Stimulated activated CD8-positive, alpha-beta memory T cell treated with anti-CD3 and anti-CD28 coated beads, Interleukin-4, amount 100 ng/mL, for 1 hour (primary cell): Measurements from ENCODE around the gene AHI1.
"Not testable (repeated sequence)": the region's sequence is repeated elsewhere in the genome, so short reads cannot be mapped to it uniquely, and the experiment has no call there.

Experiments
- DNase-seq, 2 donors: peaks; one replicate each; pipeline ENCODE4 v3.0.0-alpha.2; 2020; ENCODE audit warnings: low read depth in 2 of 2, low spot score in 1 of 2

AHI1 gene

DNA sequence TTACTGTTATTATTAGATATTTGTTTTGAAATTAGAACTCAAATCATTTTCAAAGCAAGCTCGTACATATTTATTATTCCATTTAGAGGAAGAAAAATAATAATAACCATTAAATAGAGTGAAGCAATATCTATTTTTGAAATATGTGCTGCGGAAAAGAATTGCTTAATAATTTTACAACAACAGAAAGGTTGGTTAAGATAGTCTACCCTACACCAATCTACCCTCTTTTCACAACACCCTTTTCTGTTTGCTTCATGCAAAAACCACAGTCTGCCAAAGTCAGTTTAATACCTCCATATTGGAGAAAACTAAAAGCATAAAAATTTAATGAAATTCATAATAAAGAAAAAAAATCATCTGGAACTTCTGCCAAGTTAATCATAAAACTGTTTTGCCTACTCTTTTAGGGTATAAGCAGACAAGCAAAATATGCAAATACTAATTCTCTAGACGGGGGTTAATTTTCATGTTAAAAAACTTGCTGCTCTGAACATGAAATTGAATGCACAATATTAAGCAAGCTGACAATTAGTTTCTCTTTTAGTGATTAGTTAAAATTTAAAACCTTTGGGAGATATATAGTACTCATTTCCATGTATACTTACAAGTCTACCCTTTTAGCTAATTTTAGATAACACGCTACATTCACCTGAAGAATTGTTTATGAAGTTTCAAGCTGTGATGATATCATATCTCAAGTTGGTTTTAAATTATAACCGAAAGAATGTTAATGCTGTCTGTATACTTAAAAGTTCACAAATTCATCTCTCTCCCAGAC lies 100.2 kb downstream of the AHI1 start:
- no peak for DNase-seq

DNA sequence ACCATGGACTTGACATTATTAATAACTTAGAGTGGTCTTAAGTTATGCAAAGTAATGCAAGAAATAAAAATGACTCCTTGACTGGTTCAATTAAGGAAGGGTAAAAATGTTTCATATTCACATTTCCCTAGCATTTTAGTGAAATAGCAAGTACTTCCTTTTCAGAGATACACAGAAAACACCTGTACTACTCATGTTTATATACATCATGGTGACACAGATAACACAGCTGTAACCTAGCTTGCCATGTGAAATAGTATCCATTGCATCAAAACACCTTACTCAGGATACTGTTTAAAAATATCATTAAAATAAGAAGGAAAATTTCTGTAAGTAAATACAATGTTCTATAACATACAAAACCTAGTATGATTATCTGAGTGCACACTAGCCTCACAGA lies 102.4 kb downstream of the AHI1 start:
- no peak for DNase-seq

- no peak for DNase-seq
Observed at GRCh38 chr6:135393289-135393688, 104.3 kb downstream of the AHI1 start.

GRCh38 chr6:135390458-135390857 lies 107.1 kb downstream of the AHI1 start:
- no peak for DNase-seq

DNA sequence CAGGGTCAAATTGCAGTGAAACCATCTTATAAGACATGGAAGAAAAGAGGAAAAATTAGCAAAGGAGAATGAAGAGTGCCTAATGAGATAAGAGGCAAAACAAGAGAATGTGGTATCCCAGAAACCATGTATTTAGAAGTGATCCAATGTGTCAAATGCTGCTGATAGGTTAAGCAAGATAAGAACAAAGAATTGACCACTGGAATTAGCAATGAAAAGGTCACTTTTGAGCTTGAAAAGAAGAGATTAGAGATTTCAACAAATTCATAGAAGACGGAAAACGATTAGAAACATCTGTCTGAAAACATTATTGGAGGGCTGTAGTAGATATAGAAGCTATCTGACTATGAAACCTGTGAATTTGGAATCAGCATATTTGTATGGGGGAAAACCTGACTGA lies 112.2 kb downstream of the AHI1 start:
- DNase-seq, result no peak

GRCh38 chr6:135383766-135384165 lies 113.8 kb downstream of the AHI1 start:
- no peak for DNase-seq

DNA sequence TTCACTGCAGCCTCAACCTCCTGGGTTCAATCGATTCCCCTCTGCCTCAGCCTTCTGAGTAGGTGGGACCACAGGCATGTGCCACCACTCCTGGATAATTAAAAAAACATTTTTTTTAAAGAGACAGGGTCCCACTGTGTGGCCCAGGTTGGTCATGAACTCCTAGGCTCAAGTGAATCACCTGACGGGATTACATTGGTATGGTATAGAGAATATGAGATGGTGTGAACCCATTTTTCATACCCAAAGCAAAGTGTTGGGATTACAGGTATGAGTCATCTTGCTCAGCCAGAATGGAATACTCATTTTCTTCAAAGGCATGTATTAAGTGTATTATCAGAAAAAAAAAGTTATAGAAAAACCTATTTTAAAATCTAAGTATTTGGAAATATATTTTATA lies 114.2 kb downstream of the AHI1 start:
- DNase-seq, result no peak

DNA sequence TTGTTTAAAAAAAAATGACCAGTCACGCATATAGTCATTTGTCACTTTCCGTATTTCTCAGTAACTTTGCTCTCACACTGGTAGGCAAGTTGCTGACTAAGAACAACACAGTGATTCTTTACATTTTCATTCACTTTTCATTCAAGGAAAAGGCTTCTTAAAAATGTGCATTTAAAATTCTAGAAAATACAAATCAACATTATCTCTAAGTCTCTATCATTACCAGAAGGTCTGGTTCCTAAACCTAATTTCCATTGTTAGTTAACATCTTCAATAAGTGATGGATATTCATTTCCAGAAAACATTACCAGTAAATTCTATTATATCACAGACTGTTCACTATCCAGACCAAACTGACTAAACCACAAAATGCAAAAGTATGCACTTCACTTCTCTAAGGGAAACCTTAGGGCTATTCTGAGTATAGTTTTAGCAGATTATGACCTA lies 115.3 kb downstream of the AHI1 start:
- no peak for DNase-seq

DNA sequence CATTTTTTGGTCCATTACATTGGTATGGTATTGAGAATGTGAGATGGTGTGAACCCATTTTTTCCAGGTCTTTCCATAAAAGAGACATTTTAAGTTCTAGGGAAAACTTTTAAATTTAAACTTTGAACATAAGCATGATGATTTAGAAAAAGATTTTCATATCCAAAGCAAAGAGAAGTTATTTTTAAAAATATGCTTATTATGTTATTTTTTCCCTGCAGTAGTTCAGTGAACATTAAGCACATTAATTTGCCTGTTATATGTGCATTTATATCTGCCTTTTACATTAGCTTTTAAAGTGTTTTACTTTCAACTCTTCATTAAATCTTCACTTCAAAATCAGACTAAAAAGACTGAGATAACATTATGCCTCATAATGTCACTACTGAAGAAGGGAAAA lies 116.7 kb downstream of the AHI1 start:
- no peak for DNase-seq

GRCh38 chr6:135379647-135380046 lies 117.9 kb downstream of the AHI1 start:
- no peak for DNase-seq

- no peak for DNase-seq
Observed at GRCh38 chr6:135372758-135373157, 124.8 kb downstream of the AHI1 start.

GRCh38 chr6:135363622-135364021 lies 133.9 kb downstream of the AHI1 start:
- DNase-seq, result not testable (repeated sequence)

DNA sequence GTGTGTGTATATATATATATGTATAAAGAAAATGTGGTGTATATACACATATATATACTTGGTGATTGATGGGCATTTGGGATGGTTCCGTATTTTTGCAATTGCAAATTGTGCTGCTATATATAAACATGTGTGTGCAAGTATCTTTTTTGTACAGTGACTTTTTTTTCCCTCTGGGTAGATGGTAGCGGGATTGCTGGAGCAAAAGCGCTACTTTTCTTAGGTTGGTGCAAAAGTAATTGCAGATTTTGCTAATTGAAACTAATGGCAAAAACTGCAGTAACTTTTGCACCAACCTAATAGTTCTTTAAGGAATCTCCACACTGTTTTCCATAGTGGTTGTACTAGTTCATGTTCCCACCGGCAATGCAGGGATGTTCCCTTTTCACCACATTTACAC lies 135.4 kb downstream of the AHI1 start:
- DNase-seq, result no peak

DNA sequence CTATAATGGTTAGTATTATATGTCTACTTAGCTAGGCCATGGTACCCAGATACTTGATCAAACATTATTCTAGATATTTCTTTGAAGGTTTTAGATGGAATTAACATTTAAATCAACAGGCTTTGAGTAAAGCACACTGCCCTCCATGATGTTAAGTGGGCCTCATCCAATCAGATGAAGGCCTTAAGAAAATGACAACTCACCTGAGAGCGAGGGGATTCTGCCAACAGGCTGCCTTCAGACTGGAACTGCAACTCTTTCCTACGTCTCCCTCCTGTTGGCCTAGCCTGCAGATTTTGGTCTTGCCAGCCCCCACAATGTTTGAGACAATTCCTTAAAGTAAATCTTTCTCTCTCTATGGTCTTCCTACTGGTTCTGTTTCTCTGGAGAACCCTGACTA lies 137.3 kb downstream of the AHI1 start:
- DNase-seq, result no peak

DNA sequence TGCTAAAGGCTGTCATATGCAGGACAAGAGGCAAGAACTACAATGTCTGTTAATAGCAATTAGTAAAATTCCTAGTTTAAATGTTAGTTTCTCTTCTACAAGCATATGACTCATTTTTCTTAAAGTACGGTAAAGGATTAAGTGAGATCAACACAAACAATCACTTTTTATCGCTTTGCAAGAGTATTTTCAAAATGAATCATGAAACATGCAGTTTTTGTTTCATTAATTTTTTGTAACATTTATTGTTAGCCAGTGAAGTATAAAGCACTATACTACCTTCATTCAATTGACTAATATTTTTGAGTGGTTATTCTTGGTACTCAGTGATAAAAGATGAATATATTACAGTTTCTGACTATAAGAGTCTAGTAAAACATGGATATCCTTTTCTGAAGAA lies 138.6 kb downstream of the AHI1 start:
- no peak for DNase-seq

- no peak for DNase-seq
Observed at GRCh38 chr6:135358251-135358821, 139.2 kb downstream of the AHI1 start.

- DNase-seq, result no peak
Observed at GRCh38 chr6:135354407-135354806, 143.1 kb downstream of the AHI1 start.

GRCh38 chr6:135353113-135353512 lies 144.4 kb downstream of the AHI1 start:
- no peak for DNase-seq

- DNase-seq, result no peak
Observed at GRCh38 chr6:135351635-135352034, 145.9 kb downstream of the AHI1 start.

- DNase-seq, result no peak
Observed at GRCh38 chr6:135347887-135348286, 149.7 kb downstream of the AHI1 start.

DNA sequence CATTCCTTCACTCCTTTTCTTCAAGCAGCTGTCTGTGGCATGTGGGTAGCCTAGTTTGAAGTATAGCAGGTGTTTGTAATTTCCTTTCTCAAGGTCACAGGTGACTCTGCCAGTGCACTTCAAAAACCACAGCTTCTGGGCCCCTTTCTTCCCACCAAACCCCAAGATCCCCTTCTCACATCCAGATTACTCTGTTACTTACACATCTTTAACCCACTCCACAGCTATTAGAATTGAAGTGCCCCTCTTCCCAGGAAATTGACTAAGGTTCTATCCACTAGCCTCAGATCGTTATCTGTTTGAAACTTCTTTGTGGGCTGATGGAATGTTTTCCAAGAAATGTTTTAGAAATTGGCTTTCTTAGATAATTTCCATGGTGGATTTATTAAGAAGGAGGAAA lies 150.8 kb downstream of the AHI1 start:
- no peak for DNase-seq

- DNase-seq, result no peak
Observed at GRCh38 chr6:135344526-135344925, 153.0 kb downstream of the AHI1 start.

DNA sequence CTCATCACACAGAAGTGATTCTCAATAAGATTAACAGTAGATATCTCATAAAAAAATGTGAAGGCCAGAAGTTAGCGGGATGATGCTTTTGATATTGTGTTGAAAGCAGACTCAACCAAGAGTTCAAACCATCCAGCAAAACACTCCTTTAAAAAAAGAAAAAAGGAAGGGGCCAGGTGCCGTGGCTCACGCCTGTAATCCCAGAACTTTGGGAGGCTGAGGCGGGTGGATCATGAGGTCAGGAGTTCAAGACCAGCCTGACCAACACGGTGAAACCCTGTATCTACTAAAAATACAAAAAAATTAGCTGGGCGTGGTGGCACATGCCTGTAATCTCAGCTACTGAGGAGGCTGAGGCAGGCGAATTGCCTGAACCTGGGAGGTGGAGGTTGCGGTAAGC lies 157.6 kb downstream of the AHI1 start:
- not testable (repeated sequence) for DNase-seq
